ENCODE results near the gene IL17REL. TPM values are rescaled to one million over a fixed set of nuclear protein-coding genes. Genes with fewer than 3 reads are reported as not detected.
A peak's percentile ranks its signal among the peaks of the same experiment; 100 is the strongest.

The IL17REL gene
- total and polyA plus RNA-seq, 2 of the 13 experiments (the other 11 are each of a cell fraction or from before 2014, with no cell fraction given), result not detected

GRCh38 chr22:49948958-49949913 is 63.3 kb downstream of the IL17REL start (continued):
- TF ChIP-seq DMAP1 (CRISPR knock-in tag; IDR thresholded peaks at IDR 0.05) (peak; percentile 77), TFE3 (CRISPR knock-in tag; IDR thresholded peaks at IDR 0.05) (no peak; the same call in 1 of the 2 replicates), ZNF558 (CRISPR knock-in tag; IDR thresholded peaks at IDR 0.05; ENCODE audit: borderline replicate concordance) (peak; percentile 79; the same call in 1 of the 2 replicates), DZIP1 (CRISPR knock-in tag; IDR thresholded peaks at IDR 0.05) (peak; percentile 90), TBL1XR1 (IDR thresholded peaks at IDR 0.05; ENCODE audit: borderline replicate concordance, low read length, partially characterized antibody) (no peak), ZBTB39 (CRISPR knock-in tag; IDR thresholded peaks at IDR 0.05) (peak; percentile 43; the same call in 1 of the 2 replicates), ZNF672 (CRISPR knock-in tag; IDR thresholded peaks at IDR 0.05) (no peak), ZNF230 (CRISPR knock-in tag; IDR thresholded peaks at IDR 0.05) (0 out of 2 replicates have a peak, but pooled peaks have one; percentile 27), HIC2 (CRISPR knock-in tag; IDR thresholded peaks at IDR 0.05; ENCODE audit: low read depth) (peak; percentile 93), CC2D1A (CRISPR knock-in tag; IDR thresholded peaks at IDR 0.05) (no peak), NFIB (CRISPR knock-in tag; IDR thresholded peaks at IDR 0.05; ENCODE audit: borderline replicate concordance) (no peak), CBFB (CRISPR knock-in tag; IDR thresholded peaks at IDR 0.05) (no peak; the same call in none of the 2 replicates), ZNF24 (IDR thresholded peaks at IDR 0.05) (no peak), PAX8 (CRISPR knock-in tag; IDR thresholded peaks at IDR 0.05; ENCODE audit: borderline replicate concordance) (no peak), ZMYM2 (CRISPR knock-in tag; IDR thresholded peaks at IDR 0.05) (no peak), SMARCE1 (IDR thresholded peaks at IDR 0.05; ENCODE audit: borderline replicate concordance) (no peak), ZNF768 (CRISPR knock-in tag; IDR thresholded peaks at IDR 0.05) (peak; percentile 58; the same call in 1 of the 2 replicates), ZNF891 (CRISPR knock-in tag; IDR thresholded peaks at IDR 0.05) (no peak; the same call in 1 of the 2 replicates), ZNF496 (CRISPR knock-in tag; IDR thresholded peaks at IDR 0.05; ENCODE audit: insufficient replicate concordance) (no peak), WIZ (CRISPR knock-in tag; IDR thresholded peaks at IDR 0.05) (no peak), ZNF709 (CRISPR knock-in tag; IDR thresholded peaks at IDR 0.05) (no peak; the same call in 1 of the 2 replicates)

All from HepG2 (cell line).